T-helper 2 cell (primary cell): ENCODE results near the gene TNFRSF11A.
A peak's percentile ranks its signal among the peaks of the same experiment; 100 is the strongest.

Source experiments
- DNase-seq, 5 experiments: peaks; one replicate each; pipeline versions ENCODE4 v3.0.0 to v3.0.0-alpha.2; 2012 to 2022

The TNFRSF11A gene

DNA sequence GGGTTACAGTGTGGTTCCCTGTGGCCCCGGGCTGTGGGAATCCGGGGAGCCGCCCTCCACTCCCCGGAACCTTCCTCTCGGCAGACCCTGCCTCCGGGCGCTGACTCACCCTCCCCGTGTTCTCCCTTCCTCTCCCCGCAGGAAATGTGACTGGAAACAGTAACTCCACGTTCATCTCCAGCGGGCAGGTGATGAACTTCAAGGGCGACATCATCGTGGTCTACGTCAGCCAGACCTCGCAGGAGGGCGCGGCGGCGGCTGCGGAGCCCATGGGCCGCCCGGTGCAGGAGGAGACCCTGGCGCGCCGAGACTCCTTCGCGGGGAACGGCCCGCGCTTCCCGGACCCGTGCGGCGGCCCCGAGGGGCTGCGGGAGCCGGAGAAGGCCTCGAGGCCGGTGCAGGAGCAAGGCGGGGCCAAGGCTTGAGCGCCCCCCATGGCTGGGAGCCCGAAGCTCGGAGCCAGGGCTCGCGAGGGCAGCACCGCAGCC lies 59.5 kb downstream of the TNFRSF11A start:
- DNase-seq: no peak

DNA sequence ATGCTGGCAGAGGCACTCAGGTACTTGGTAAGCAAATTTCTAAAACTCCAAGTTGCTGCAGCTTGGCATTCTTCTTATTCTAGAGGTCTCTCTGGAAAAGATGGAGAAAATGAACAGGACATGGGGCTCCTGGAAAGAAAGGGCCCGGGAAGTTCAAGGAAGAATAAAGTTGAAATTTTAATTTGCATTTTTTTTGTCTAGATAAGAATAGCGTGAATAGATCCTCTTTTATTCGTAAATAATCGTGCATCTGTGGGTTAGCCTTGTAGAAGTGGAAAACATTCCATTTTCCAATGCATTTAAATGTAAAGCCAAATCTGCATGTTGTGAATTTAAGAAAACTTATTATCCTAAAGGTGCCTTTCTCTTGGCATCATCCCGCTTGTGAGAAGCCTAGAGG lies 61.0 kb downstream of the TNFRSF11A start:
- DNase-seq: no peak

DNA sequence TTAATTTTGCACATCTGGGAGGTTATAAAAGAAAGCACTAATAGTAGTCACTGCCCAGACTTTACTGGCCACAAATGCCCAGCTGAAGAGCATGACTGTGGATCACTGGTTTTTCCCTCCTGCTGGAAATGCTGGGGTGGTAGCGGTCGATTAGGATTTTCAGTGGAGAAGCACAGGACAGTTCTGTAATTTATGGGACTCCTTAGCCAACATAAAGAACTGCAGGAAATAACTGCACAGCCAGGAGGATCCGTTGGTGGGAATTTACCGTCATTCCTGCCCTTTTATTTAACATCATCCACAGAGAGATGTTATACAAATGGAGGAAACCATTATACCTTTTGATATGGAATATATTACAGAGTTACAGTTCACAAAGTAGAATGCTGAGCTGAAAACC lies 61.5 kb downstream of the TNFRSF11A start:
- no peak for DNase-seq

DNA sequence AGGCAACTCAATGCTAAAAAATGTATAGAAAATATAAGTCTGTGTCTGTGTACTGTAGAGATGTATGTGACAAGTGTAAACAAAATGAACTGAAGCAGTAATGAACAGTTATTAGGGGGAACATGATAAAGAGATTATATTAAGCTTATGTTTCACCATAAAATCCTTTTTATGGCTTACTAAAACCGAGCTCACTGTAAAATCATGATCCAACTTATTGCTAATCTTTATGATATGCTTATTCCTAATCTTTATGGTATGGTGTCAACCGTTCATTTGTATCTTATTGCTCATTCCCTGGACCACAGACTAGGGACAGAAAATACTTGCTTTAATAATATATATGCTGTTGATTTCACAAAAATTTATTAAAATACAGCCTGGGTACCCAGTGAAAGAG lies 62.1 kb downstream of the TNFRSF11A start:
- DNase-seq: no peak

DNA sequence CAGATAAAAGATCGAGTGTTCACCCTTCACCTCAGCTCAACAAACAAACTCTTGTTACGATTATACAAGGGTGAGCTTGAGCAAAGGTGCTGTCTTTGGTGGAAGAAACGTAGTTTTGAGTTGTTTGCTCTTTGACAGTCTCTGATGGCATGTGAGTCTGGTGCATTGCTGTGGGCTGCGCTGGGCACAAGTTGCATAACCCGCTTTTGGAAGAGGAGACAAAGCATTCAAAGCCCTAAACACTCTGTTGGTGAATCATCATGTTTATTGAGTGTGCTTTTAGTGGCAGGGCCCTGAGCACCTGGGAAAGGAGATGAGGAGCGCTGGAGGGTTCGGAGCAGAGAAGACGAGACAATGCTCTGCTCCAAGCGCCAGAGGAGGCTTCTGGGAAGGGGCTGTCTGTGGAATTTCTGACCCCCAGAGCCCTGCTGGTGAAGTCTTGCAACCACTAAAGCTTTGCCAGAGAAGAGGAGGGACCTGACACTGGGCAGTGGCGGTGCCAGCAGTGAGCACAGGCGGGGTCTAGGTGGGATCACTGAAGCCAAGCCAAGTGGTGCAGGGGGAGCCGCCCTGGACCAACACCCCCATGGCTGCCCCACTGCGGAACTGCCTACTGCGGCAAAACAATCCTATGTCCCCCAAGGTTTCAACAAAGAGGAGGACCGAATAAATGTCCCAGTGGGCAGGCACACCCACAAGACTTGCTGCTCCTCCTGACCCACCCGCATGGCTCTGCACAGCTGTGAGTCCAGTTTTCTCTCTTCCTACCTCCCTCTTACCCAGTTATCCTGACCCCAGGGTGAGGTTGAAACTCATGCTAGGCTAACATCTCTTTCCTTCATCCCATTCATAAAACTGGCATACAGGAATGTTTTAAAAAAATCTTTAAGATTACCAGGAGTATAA lies 64.0 kb downstream of the TNFRSF11A start:
- no peak for DNase-seq

DNA sequence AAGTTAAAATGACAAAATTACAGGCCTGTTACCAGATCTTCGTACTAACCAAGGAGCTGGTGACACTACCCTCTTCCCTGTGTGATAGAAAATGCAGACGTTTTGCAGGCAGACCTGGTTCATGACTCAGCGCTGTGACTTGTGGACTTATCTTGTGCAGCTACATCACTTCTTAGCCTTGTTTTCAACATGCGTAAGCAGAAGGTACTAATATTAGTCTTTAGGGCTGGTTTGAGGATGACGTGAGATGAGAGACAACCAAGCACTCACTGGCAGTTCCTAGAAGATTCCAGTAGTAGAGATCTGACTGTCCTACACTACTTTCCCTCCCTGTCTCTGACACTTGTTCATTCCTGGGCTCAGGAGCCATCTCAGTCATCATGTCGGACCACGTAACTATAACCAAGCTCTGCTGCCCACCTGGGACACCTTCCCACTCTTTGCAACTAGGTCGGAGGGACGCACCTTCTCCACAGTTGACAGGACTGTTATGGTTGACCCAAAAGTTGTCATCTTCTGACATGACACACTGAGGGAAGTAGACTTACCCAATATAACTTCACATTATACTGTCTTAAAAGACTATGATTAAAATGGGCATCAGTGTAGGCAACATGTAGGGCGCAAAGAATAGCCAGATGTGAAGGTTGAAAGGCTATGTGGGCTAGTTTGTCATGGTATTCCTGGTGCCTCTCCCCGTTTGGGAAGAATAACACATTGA lies 64.8 kb downstream of the TNFRSF11A start:
- peak in 1 of 5 experiments; percentile 52 for DNase-seq

DNA sequence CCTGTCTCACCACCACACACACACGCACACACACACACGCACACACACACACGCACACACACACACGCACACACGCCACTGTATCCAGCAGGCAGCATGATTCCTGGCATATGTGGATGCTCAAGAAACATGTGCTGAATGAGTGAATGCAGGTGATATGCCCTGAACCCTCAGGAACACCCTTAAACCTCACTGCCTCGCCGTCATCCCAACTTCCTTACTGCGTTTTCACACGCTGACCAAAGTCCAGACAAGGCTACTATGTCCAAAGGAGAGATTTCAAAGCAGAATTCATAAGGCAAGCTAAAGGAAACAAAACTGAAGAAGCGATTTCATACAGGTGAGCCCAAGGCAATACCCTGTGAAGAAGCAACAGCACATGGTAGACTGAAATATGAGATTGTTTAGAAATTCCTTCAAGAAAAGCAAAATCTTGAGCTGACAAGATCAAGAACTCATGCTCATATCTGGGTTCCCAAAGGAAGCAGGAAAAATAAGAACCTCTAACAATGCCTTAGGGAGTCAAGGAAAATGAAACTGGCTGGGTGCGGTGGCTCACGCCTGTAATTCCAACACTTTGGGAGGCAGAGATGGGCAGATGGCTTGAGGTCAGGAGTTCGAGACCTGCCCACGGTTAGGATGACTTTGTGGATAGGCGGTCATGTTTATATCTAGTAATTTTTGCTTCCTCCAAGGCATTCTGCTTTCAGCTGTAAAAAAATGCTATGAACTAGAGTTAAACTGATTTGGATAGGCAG lies 69.1 kb downstream of the TNFRSF11A start:
- no peak for DNase-seq

DNA sequence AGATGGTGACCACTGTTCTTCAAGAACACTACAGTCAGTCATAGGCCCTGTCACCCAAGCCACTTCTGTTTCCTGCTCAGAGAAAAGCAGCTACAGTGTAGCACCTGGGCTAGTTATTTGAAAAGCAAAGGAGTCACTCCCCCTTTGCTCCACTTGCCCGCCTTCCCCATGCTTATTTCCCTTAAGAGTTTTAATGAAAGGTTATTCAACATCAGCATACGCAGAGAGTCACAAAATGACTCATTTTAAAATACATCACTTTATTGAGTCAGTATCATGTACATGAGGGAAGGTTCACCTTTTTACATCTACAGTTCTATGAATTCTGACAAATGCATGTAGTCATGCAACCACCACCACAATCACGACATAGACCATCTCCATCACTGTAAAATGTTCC lies 71.3 kb downstream of the TNFRSF11A start:
- DNase-seq: peak in 1 of 5 experiments; percentile 76

DNA sequence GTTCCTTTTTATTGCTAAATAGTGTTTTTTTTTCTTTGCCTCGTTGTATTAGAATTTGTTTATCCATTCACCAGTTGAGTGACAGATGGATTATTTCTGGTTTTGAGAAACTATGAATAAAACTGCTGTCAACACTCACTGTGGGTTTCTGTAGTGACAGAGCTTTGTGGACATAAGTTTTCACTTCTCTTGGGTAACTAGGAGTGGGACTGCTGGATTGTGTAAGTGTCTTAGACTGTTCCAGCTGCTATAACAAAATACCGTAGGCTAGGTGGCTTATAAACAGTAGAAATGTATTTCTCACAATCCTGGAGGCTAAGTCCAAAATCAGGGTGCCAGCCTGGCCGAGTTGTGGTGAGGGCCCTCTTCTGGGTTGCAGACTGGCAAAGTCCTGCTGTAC lies 71.9 kb downstream of the TNFRSF11A start:
- DNase-seq: no peak

DNA sequence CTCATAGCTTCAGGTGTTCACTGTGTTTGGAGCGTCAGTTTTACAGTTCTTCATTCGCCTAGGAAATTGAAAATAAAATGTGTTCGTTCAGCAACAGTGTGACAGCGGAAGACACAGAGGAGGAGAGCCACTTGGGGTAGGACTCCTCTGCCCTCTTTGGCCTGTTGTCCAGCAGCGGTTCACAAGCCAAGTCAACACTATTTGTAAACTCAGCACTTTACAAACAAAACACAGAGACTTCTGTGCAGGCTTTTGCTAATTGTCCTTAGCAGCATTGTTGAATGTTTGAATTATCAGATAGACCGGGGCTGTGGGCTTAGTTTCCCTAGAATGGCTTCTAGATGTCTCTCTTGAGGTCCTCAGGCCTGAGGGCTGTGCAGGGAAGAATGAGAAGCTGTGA lies 73.2 kb downstream of the TNFRSF11A start:
- no peak for DNase-seq

DNA sequence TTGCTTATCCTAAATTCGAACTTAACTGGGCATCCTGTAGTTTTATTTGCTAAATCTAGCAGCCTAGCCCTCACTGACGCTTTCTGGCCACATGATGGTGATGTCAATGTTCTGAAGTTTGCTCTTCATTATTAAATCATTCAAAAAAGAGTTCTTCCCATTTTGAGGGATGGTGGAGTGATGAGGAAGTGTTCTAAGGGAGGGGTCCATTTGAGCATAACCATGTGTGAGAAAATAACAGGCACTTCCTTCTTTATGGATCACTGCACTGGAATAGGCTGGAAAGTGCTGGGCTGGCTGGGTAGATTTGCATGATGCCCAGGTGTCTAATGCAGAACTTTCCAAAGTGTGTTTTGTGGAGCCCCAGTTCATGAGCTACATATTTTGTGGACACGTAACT lies 74.2 kb downstream of the TNFRSF11A start:
- no peak for DNase-seq

DNA sequence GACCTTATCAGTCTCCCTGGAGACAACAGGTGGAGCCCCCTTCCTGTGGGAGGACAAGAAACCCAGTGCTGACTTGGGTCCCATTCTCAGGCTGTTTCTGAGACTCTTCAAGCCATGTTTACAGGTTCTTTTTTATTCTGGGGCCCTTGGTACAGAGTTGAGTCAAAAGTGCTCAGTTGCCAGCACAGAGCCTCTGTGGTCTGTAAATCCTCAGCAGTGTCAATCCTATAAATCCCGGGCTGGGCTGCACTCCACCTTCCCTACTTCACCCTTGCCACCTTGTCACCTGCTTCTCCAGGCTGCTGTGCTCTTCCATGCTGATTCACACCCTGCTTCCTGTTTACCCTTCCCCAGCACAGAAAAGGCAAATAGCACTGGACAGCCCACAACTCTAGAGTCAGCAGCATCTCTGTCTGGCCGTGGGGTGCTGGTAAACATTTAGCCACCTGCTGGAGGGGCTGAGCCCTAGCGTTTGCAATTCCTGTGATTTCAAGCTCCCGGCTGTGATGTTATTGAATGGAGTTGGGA lies 74.7 kb downstream of the TNFRSF11A start:
- DNase-seq: peak in 1 of 5 experiments; percentile 70

DNA sequence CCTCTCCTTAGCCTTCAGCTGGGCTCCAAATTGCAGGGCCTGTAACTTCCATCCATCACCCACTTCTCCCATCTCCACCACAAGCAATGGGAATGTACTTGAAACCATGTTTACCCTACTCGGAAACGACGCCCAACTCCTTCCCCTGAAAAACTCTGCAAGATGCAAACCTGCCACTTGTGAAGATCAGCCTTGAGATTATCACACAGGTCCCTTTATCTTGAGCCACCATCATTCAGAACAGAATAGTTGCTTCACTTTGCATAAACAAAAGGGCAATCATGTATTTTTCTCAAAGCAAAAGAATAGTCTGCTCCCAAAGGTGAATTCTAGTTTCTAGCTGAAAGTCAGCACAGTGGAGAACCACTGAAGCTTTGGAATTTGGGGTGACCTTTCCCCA lies 75.8 kb downstream of the TNFRSF11A start:
- DNase-seq: peak in 1 of 5 experiments; percentile 90

DNA sequence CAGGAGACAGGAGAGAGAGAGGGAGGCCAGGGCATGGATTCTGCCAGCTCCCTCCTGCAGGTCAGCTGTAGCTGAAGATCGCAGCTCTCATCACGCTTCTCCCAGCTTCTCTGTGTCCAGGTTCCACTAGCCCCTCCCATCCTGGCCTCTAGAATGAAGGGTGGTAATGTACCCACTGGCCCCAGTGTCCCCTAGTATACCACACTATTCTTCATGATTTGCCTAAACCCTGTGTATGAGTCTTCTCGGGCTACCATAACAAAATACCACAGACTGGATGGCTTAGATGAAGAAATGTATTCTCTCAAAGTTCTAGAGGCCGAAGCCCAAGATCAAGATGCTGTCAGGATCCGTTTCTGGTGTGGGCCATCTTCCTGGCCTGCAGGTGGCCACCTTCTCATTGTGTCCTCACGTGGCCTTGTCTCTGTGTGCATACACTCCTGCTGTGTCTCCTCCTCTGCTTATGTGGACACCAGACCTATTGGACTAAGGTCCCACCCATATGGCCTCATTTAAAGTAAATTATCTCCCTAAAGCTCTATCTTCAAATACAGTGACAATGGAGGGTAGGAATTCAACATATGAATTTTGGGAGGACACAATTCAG lies 77.3 kb downstream of the TNFRSF11A start:
- no peak for DNase-seq

DNA sequence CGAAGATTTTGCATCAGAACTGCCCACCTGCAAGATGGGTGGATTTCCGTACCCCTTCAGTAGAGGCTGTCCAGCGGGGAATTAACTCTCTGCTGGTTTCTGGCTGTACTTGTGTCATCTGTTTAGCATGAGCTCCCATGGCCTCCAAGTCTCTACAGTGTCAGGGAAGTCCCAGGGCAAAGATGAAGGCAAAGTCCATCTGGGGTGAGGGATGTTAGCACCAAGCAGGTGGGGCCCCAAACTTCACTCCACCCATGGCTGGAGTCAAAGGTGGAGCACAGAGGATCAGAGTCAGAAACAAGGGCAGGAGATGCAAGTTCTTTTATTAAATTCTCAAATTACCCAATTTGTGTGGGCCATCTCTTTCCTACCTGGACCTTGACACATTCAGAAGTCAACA lies 78.0 kb downstream of the TNFRSF11A start:
- DNase-seq: no peak

DNA sequence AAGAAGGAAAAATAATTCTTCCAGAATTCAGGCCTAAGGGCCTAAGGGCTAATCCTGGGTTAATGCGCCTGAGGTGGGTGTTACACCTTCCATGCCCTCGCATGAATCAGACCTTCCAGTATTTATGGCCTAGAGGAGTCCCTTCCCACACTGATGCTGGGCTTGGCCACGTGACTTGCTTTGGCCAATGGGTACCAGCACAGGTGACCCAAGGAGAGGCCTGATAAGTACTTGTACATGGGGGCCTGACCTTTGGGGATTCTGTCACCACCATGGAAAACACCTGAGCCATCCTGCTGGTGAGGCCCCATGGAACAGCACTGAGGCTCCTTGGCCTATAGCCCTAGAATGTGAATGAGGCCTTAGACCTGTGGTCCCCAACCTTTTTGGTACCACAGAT lies 79.8 kb downstream of the TNFRSF11A start:
- DNase-seq: no peak

DNA sequence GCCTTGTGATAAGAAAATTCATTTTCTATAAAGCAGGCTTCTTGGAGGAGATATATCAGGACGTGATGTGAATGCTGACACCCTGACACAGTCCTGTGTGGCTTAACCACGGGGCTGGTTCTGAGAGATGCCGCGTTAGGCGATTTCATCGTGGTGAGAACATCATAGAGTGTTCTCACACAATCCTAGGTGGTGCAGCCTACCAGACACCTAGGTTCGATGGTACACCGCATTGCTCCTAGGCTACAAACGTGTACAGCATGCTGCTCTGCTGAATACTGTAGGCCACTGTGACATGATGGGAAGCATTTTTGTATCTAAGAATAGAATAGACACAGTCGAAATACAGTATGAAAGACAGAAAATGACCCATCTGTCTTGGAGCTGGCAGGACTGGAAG lies 82.5 kb downstream of the TNFRSF11A start:
- peak in 1 of 5 experiments; percentile 88 for DNase-seq

DNA sequence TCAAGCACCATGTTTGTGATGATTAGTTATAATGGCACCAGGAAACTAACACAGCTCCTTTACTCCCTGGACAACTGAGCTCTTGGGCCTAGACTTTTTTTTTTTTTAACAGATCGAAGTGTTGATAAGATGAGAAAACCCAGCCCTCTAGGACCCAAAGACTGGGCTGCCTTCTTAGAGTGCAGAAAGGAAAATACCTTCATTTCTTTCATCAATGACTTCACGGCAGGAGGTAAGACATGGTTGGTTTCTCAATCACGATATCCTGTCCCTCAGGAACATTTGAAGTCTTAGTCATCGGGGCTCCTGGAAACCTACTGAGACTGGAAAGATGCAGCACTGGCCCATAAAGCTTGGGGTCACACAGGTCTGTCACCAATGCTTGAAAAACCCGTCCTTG lies 84.7 kb downstream of the TNFRSF11A start:
- no peak for DNase-seq

DNA sequence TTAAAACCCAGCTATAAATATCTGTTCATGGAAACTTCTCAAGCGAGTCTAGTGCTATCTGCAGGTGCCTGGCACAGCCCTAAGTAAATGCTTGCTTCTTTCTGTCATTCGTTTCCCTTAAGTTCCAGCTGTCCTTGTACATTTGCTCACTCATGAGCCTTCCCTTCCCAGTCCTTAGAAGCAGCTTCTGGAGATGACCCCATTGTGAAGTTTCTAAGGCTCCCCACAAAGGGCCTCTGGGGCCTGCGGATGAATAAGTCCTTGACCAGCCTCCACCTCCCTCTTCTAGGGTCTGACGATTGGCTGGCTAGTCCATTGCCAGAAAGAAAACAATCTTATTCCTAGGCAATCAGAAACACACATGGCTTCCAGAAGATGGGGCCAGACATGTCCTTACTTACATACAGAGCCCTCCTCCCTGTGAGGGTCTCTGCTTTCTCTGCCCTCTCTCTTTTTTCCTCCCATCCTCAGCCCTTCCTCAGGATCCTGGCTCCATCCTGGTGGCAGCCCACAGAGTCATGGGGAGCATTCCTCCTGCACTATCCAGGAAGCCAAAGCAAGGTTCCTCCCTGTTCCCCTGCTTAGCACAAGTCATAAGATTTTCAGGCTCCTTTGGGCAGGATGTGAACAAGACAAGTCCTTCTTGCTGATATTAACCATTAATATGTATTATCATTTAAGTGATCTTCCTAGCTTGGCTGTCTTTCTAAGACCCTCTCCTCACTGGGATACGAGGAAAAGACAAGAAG lies 87.3 kb downstream of the TNFRSF11A start:
- DNase-seq: no peak

DNA sequence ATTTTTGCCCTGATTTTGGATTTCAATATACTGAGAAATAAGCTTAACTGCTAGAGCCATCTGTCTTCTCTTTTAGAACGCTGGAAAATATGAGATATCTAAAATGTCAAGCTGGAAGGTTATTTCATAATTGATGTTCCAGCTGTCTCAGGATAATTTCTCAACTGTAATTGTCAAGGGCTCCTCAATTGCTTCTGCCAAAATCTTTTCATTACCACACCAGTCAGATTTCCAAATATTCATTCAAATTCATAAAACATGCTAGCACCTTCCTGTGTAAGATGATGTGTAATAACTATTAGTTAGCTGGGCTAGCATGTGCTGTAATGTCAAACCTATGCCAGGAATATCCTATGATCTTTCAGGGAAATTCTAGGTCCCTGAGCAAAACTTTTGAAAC lies 88.1 kb downstream of the TNFRSF11A start:
- DNase-seq: no peak

DNA sequence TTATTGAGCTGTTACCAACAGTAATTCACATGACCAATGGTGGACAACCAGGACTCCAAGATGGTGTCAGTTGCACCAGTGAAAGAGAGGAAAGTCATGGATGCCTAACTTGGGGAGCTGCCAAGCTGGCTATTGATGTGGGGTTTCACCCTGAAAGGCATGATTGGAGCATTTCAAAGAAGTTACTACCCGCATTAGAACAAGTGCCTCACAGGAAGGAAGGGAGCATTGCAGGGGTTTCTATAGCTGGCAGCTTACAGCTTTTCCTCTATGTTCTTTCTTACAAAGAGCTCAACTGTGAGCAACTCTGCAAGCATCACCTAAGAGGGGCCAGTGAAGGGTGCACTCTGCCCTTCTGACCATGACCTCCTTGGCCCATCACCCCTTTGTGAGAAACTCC lies 93.1 kb downstream of the TNFRSF11A start:
- peak in 1 of 5 experiments; percentile 67 for DNase-seq

DNA sequence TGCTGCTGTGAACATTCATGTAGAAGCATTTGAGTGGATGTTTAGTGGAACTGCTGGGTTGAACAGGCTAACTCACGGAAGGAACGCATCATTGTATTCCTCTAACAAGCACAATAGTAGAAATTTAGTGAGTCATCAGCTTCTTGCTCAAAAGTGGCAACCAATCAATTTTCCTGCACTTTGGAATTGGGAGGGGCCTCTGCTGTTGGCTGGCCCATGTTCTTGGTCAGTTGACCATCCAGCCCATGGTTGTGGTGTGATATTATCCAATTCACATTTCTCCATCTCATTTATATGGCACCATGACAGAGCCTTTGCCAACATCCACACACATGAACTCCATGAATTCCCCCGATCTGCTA lies 95.0 kb downstream of the TNFRSF11A start:
- peak in 1 of 5 experiments; percentile 45 for DNase-seq
